ENCODE data around the gene CHIC2.

CHIC2 gene

DNA sequence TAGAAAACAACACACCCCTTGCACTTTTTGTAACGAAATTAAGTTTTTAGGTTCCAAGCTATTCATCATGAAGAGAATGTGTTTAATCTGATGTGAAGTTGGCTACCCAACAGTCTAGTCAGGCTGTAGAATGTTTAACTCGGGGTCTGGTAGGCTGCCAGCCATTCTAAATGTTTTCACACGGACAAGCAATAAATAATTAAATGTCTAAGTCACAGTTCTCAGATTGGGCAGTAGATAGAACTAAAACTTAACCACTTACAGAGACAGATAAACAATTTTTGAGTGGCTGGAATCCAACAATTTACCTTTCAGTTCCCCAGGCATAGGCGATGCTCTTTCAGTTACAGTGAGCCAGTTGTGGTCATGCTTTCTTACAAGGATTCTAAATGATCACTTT, 66.5 kb downstream of the CHIC2 start:
- DNase-seq: no peak

DNA sequence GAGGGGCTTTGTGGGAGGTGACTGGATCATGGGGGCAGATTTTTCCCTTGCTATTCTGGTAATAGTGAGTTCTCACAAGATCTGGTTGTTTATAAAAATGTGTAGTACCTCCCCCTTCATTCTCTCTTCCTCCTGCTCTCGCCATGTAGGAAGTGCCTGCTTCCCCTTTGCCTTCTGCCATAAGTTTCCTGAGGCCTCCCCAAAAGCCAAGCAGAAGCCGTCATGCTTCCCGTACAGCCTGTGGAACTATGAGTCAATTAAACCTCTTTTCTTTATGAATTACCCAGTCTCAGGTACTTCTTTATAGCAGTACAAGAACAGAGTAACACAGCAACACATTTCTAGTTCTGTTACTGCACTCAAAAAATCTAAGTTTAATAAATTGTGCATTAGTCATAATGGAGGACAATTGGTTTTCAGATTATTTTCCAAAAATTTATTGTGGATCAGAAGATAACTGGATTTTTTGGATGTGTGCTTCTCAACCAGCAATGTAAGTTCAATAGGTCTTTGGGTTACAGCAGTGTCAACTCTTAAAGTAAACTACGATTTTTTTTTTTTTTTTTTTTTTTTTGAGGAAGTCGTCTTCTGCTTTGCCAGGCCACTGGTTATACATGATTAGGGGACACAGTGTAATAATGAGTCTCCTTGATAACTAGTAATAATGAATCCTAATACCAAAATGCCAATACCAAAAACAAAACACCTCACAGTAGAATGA, 69.9 kb downstream of the CHIC2 start:
- DNase-seq: no peak

DNA sequence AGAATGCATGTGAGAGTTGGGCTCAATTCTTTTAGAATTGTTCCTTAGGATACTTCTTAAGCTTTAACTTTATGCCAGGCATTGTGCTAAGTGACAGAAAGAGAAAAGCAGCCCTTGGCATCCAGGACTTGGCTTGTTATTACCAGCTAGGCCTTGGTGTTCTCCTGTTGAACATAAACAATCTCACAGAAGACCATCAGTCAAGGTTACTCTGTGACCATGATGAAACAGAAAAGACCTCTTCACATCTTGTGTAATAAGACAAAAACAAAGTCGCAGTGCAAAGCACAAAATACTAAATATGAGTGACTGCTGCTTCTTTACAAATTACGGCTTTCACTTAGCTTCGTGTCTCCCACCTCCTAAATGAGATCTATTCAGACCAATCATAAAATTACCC, 71.6 kb downstream of the CHIC2 start:
- no peak for DNase-seq

DNA sequence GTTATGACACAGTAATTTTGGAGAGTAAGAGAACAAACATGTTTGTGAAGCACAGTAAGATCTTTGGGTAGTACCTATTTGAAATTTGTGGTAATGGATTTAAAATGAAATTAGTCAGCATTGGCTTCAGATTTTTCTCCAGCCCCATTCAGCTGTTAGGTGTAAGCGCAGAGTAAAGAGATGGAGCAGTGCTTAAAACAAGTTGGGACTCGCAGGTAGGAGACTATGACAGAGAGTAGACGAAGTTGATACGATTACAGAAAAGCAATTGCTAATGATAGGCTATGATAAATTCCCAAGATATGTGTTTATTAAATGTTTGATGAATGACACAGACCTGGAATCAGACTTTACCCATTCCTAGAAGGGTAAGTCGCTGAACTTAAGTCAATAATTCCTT, 72.6 kb downstream of the CHIC2 start:
- DNase-seq: no peak

DNA sequence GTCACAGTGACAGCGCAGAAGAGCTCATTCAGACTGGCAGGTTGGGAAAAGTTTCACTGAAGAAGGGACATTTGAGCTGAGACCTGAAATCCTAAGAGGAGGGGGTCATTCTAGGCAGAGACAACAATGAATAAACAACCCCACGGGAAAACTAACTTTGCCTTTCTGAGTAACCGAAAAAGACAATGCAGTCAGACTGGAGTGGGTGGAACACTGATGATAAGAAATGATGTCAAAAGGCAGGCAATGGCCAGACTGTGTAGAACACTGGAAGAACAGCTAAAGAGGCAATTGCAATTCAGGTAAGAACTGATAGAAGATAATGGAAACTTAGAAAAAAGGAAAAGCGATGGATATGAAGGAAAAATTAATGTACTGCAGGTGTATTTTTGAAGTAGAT, 73.8 kb downstream of the CHIC2 start:
- no peak for DNase-seq

DNA sequence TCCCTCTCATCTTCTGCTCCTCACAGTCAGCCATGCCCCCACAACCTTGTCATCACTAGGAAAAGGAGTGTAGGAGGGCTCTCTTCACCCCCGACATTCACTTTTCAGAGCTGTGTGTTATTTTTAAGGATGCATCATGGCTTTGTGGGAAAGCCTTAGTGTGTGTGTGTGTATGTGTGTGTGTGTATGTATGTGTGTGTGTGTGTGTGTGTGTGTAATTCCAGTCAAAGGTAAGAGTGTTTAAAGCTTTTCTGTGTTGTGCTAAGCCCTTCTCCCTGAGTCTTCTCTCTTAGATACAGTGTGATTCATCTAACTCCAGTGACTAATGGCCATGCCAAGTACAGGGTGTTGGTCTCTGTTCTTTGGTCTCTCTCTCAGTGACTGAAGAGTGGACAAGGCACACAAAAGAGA, 76.6 kb downstream of the CHIC2 start:
- DNase-seq: no peak

DNA sequence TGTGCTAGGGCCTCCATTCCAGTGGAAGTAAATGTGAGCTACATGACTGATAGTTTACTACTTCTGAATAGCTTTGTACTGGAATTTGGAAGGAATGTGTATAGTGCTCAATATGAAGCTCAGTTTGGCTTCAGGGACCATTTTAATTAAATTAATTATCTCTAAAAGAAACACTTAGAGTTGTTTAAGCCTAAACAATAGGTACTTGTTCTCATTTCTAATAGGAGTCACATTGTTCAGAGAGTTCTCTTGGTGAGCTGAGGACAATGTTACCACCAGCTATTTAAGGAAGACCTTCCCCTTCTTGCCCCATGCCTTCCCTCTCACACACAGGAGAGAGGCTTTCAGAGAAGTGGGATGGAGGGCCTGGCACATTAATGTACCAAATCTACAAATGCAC, 78.3 kb downstream of the CHIC2 start:
- DNase-seq: no peak

DNA sequence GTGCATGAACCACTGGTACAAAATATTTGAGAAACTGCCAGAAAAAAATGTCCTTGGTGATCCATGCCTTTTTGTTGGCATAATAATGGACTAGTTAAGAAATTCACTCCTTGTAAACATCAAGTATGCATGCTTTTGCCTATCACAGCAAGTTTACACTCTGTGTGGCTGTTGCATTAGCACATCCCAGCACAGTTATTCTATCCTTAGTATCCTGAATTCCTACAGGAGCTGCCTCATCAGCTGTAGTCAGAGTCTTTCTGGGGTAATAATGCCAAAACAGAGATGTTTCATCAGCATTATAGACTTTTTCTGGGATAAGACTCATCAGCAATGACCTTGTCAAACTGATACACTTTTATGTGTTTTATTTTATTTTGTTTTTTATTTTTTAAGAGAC, 82.8 kb downstream of the CHIC2 start:
- DNase-seq: no peak

DNA sequence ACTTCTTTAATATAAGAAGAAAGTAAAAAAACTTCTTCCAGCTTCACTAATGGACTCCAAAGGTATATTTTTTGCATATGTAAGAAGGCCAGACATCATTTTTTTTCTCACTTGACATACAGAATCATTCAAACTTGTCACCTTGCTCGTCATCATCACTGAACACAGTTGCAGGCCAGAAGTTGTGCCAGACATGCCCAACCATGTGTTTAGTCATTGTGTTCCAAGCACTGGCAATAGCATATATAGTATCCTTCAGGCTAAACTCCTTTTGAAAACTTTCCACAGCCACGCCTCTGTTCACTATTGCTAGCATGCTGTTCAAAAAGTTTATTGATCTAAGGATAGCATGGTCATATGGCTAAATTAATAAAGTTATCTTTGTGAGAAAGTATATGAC, 83.3 kb downstream of the CHIC2 start:
- no peak for DNase-seq

DNA sequence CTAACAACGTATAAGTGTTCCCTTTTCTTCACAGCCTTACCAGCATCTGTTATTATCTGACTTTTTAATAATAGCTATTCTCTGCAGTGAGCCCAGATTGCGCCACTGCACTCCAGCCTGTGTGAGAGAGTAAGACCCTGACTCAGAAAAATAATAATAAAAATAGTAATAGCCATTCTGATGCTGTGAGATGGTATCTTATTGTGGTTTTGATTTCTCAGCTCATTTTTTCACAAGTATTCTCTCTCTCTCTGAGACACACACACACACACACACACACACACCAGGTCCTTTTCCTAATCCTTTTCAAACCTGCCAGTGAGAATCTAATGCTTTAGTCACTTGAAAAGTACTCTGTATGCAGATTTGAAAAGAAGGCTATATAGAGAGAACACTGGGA, 89.8 kb downstream of the CHIC2 start:
- DNase-seq: no peak

DNA sequence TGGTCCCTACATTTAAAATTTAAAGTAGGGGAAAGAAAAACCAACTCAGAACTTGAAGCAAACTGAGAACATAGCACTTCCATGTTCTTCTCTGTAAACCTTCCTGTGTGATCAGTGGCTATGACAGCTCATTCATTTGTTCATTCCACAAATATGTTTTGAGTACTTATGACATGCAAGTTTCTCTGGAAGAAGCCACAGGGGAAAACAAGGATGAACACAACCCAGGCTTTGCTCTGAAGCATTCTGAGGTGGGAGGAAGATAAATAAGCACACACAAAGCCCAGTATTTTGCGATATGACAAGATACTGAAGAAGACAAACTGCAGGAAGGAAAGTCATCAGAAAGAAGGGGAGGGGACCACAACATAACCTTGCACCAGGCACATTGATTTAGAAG, 96.4 kb downstream of the CHIC2 start:
- DNase-seq: no peak

DNA sequence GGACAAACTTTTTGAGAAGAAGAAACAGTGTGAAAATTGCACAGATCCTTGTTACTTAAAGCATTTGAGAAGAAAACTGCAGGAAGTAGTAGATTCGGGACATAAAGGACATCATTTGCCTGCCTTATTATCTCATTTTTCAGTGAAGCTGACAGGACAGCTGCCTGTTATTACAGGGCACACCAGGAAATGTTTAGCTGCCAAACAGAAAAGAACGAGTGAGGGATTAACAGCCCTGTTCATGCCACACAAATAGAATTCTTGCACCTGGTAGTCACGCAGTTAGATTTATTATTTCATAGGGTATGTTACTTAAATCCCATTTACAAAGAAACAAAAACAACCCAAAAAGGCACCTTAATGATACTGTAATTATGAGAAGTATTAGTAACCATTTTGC, 100.6 kb downstream of the CHIC2 start:
- DNase-seq: no peak

DNA sequence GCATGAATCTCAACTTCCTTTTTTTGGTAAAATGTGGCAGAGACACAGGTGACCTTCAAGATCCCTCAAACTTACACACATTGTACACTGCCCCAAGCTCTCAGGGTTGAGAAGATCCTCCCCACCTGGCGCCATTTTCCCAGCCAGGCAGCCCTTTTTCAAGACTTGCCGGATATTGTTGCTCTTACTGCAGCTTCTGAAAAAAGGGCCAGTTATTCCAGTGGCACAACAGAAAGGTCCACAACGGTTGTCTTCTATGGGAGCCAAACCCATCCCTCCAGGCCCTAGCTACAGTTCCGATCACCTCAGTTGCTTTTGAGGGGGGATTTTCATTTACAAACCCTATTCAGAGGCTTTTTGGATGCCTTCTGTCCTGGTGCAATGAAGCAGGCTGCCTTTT, 101.1 kb downstream of the CHIC2 start:
- no peak for DNase-seq

DNA sequence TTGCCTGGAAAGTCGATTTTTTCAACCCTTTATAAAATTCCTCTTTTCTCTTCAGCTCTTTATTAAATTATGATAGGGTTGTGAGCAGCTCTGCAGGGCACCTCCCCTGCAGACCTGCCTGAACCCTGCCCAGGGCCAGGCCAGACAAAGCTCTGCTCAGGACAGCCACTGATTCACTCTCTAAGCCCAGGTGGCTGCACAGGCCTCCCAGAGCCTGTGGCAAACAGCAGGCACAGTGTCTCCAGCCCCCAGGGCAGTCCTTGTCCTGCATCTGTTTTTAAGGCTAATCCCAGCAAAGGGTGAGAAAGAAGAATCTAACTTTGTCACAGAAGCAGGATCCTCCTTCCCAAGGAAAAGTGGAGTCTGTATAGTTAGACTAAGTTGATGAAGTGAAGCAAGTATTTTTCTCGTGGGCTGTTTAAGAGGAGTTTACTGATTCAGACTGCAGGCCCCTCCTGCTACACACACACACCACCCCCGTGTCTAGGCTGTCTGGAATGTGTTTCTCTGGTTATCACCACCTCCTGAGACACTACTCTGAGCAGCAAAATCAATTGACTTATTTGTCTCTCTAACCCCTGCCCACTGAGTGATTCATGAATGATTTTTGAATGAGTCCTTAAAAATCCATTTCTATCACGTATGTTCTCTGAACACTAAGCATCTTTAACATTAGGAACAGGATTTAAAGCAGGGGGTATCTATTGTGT, 101.7 kb downstream of the CHIC2 start:
- no peak for DNase-seq

DNA sequence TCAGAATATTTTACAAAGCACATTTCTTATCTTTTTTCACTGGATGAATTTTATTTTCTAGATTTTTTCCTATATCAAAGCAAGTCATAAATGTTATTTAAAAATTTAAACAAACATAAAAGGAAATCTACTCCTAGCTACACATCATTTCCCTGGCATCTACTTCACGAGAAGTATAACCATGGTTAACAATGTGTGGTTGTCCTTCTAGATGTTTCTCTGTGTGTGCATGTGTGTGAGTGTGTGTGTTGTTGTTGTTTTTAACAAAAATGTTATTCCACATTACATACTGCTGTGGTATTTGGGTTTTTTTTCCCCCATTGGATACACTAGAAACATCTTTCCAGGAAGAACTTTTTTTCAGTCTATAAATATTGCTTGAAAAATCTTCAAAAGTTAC, 103.1 kb downstream of the CHIC2 start:
- DNase-seq: no peak

DNA sequence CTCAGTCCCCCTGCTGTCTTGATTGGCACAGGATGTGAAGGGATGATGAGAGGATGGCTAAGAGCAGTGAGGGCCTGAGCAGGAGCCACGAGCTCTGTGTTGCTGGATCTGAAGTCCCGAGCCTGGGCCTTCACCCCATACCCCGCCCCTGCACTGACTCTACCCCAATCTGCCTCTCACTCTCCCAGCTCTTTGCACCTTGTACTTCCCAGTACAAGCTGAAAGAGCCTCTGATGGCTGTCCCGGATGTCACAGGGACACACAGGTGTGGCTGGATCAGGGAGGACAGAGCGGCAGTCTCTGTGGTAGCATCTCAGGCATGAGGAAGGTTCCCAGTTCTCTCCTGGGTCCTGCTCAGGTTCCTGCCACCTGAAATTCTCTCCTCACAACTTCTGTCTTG, 103.6 kb downstream of the CHIC2 start:
- no peak for DNase-seq

All from NCI-H1105 (cell line).